GM21381 (cell line): ENCODE measurements around the gene TNFSF13.

Experiments
- ATAC-seq: cut with Tn5 transposase; IDR thresholded peaks from one replicate; pipeline ENCODE4 v1.9.1; 2021; ENCODE audit warnings: mild to moderate bottlenecking, moderate library complexity; ENCODE audit not compliant: unreplicated experiment

The TNFSF13 gene

GRCh38 chr17:7574176-7574953, 15.8 kb downstream of the TNFSF13 start:
- ATAC-seq: no peak

GRCh38 chr17:7575481-7575883, 16.9 kb downstream of the TNFSF13 start:
- ATAC-seq: no peak

GRCh38 chr17:7575959-7576358, 17.4 kb downstream of the TNFSF13 start:
- ATAC-seq: no peak

GRCh38 chr17:7576432-7576937, 17.9 kb downstream of the TNFSF13 start:
- no peak for ATAC-seq

GRCh38 chr17:7577327-7578199, 19.0 kb downstream of the TNFSF13 start:
- no peak for ATAC-seq

- ATAC-seq: no peak
Measured at GRCh38 chr17:7579001-7579833, 20.7 kb downstream of the TNFSF13 start, which contains the start of gene CD68. TSS of gene CD68 (plus strand) at chr17:7579638. CDS start at chr17:7579678, 40 bp downstream.

- ATAC-seq: no peak
Measured at GRCh38 chr17:7579834-7580603, 21.5 kb downstream of the TNFSF13 start.

- ATAC-seq: no peak
Measured at GRCh38 chr17:7580604-7581575, 22.3 kb downstream of the TNFSF13 start.

- no peak for ATAC-seq
Measured at GRCh38 chr17:7582396-7583252, 24.1 kb downstream of the TNFSF13 start.

GRCh38 chr17:7583253-7584109, 24.9 kb downstream of the TNFSF13 start, which contains the start of gene MPDU1:
TSS of gene MPDU1 (plus strand) at chr17:7583852. CDS start at chr17:7583863, 11 bp downstream.
- peak; percentile 62 for ATAC-seq

GRCh38 chr17:7586673-7587419, 28.3 kb downstream of the TNFSF13 start:
- no peak for ATAC-seq

GRCh38 chr17:7587420-7588151, 29.0 kb downstream of the TNFSF13 start:
- ATAC-seq: no peak

- no peak for ATAC-seq
Measured at GRCh38 chr17:7588553-7589203, 30.1 kb downstream of the TNFSF13 start.

- no peak for ATAC-seq
Measured at GRCh38 chr17:7589204-7589868, 30.8 kb downstream of the TNFSF13 start.
